H1 (cell line): ENCODE measurements around the gene ADAM22. TPM values are rescaled to one million over a fixed set of nuclear protein-coding genes. Genes with fewer than 3 reads are reported as not detected.

Experiments
- CTCF ChIA-PET: fragments of 300-600 bp; sonication (Branson Sonifier 250); formaldehyde crosslinking; loops from one replicate; lab custom pipeline; 2021; ENCODE audit not compliant: partially characterized antibody; lab: Charles Lee
- POLR2A ChIA-PET: fragments of 300-600 bp; sonication (Branson Sonifier 250); formaldehyde crosslinking; loops from one replicate; lab custom pipeline; 2021; ENCODE audit warnings: inconsistent platforms; ENCODE audit not compliant: partially characterized antibody; lab: Charles Lee
- DNase-seq, 2 experiments: peaks; one replicate each; pipeline versions ENCODE4 v3.0.0 to v3.0.0-alpha.2; 2010 to 2022; ENCODE audit warnings: low spot score in 2 of 2, low read depth in 1 of 2, mixed read lengths in 1 of 2
- FAIRE-seq: peaks from 2 replicates; lab custom pipeline; 2011; peaks lifted over from hg19 to GRCh38; lab: Jason Lieb, UNC
- H2AFZ ChIP-seq: 2 replicates; pipeline ENCODE4 v1.8.1; 2012; ENCODE audit warnings: low read length, inconsistent platforms
- H2AK5ac ChIP-seq: 2 replicates; pipeline ENCODE4 v1.6.1; 2013; ENCODE audit warnings: low read depth, low read length
- H2BK120ac ChIP-seq: replicated peaks from 2 replicates; pipeline ENCODE3; 2013; ENCODE audit warnings: low read depth, low read length, inconsistent platforms
- H2BK12ac ChIP-seq: 2 replicates; pipeline ENCODE4 v1.6.1; 2013; ENCODE audit warnings: low read depth, low read length
- H2BK15ac ChIP-seq: 2 replicates; pipeline ENCODE4 v1.6.1; 2013; ENCODE audit warnings: low read length
- H2BK20ac ChIP-seq: 2 replicates; pipeline ENCODE4 v1.6.1; 2013; ENCODE audit warnings: low read length
- H2BK5ac ChIP-seq: 2 replicates; pipeline ENCODE4 v1.6.1; 2013; ENCODE audit warnings: low read depth, low read length
- H3K14ac ChIP-seq: 2 replicates; pipeline ENCODE4 v1.6.1; 2013; ENCODE audit warnings: inconsistent platforms; ENCODE audit not compliant: insufficient read length
- H3K18ac ChIP-seq: 2 replicates; pipeline ENCODE4 v1.6.1; 2013; ENCODE audit warnings: low read length; ENCODE audit errors: extremely low read depth
- H3K23ac ChIP-seq: 2 replicates; pipeline ENCODE4 v1.6.1; 2013; ENCODE audit warnings: inconsistent platforms; ENCODE audit not compliant: insufficient read length
- H3K23me2 ChIP-seq: 2 replicates; pipeline ENCODE4 v1.6.1; 2013; ENCODE audit warnings: low read depth, low read length
- H3K27ac ChIP-seq: 2 replicates; pipeline ENCODE4 v1.6.1; 2011; ENCODE audit warnings: low read depth, low read length, inconsistent platforms
- H3K27me3 ChIP-seq, 4 experiments: replicated peaks in 1 of 4; 1 replicate in 1 of 4; 2 replicates in 3 of 4; pipeline versions ENCODE4 v1.6.1 to v1.8.1; 2011 to 2013; ENCODE audit warnings: low read length in 3 of 4, mild to moderate bottlenecking in 3 of 4, inconsistent platforms in 2 of 4, mixed read lengths in 2 of 4, moderate library complexity in 1 of 4; ENCODE audit not compliant: control insufficient read depth in 3 of 4, insufficient read depth in 3 of 4; ENCODE audit errors: extremely low read depth in 1 of 4
- H3K36me3 ChIP-seq, 4 experiments: 2 replicates each; pipeline versions ENCODE4 v1.6.1 to v1.8.1; 2011 to 2013; ENCODE audit warnings: mild to moderate bottlenecking in 4 of 4, low read length in 3 of 4, moderate library complexity in 2 of 4, control low read depth in 1 of 4, inconsistent platforms in 1 of 4; ENCODE audit not compliant: insufficient read depth in 4 of 4, control insufficient read depth in 2 of 4
- H3K4ac ChIP-seq: replicated peaks from 2 replicates; pipeline ENCODE3; 2013; ENCODE audit warnings: low read length, low read depth, mixed read lengths, inconsistent platforms; ENCODE audit not compliant: insufficient read length
- H3K4me1 ChIP-seq, 4 experiments: replicated peaks in 1 of 4; 1 replicate in 1 of 4; 2 replicates in 3 of 4; pipeline versions ENCODE4 v1.6.1 to v1.8.1; 2011 to 2013; ENCODE audit warnings: low read length in 3 of 4, inconsistent platforms in 2 of 4, mixed read lengths in 1 of 4; ENCODE audit not compliant: insufficient read depth in 4 of 4, control insufficient read depth in 3 of 4
- H3K4me2 ChIP-seq, 2 experiments: 2 replicates each; pipeline versions ENCODE4 v1.6.1 to v1.8.1; 2011 to 2013; ENCODE audit warnings: low read depth in 2 of 2, low read length in 2 of 2, control low read depth in 1 of 2, inconsistent platforms in 1 of 2, mild to moderate bottlenecking in 1 of 2; ENCODE audit not compliant: insufficient read depth in 1 of 2
- H3K4me3 ChIP-seq, 4 experiments: fragments of 200-600, 300-600 bp in 1 of 4; sonication (generic), shearing (Covaris generic), sonication (Bioruptor Twin) in 1 of 4; 2 replicates each; pipeline versions ENCODE4 v1.5.1 to v1.8.1; 2011 to 2016; ENCODE audit warnings: low read length in 4 of 4, low read depth in 3 of 4, control low read depth in 2 of 4, inconsistent platforms in 2 of 4, mild to moderate bottlenecking in 2 of 4, mixed read lengths in 1 of 4, moderate library complexity in 1 of 4; ENCODE audit not compliant: insufficient read depth in 2 of 4; ENCODE audit errors: extremely low read depth in 1 of 4
- H3K56ac ChIP-seq: replicated peaks from 2 replicates; pipeline ENCODE3; 2013; ENCODE audit warnings: low read depth, mild to moderate bottlenecking, mixed read lengths, low read length, inconsistent platforms; ENCODE audit not compliant: insufficient read length
- H3K79me1 ChIP-seq: 2 replicates; pipeline ENCODE4 v1.6.1; 2013; ENCODE audit warnings: low read depth, low read length, control low read depth
- H3K79me2 ChIP-seq, 2 experiments: 2 replicates each; pipeline versions ENCODE4 v1.6.1 to v1.8.1; 2012 to 2013; ENCODE audit warnings: low read length in 2 of 2, mild to moderate bottlenecking in 2 of 2, inconsistent platforms in 1 of 2; ENCODE audit not compliant: insufficient read depth in 2 of 2, control insufficient read depth in 1 of 2
- H3K9ac ChIP-seq, 4 experiments: replicated peaks in 1 of 4; 1 replicate in 1 of 4; 2 replicates in 3 of 4; pipeline versions ENCODE4 v1.6.1 to v1.8.1; 2011 to 2013; ENCODE audit warnings: low read depth in 3 of 4, low read length in 3 of 4, control low read depth in 2 of 4, mild to moderate bottlenecking in 2 of 4, moderate library complexity in 2 of 4, inconsistent platforms in 1 of 4; ENCODE audit errors: extremely low read depth in 1 of 4
- H3K9me3 ChIP-seq, 2 experiments: 2 replicates each; pipeline versions ENCODE4 v1.6.1 to v1.8.1; 2012 to 2013; ENCODE audit warnings: mild to moderate bottlenecking in 2 of 2, moderate library complexity in 2 of 2, control low read depth in 1 of 2, inconsistent platforms in 1 of 2, low read depth in 1 of 2, low read length in 1 of 2, mixed read lengths in 1 of 2; ENCODE audit not compliant: insufficient read depth in 2 of 2
- H4K20me1 ChIP-seq, 2 experiments: replicated peaks in 1 of 2; 2 replicates each; pipeline versions ENCODE3 to v1.8.1; 2011 to 2013; ENCODE audit warnings: inconsistent platforms in 2 of 2, low read length in 2 of 2, mild to moderate bottlenecking in 1 of 2; ENCODE audit not compliant: insufficient read depth in 2 of 2, control insufficient read depth in 1 of 2
- H4K5ac ChIP-seq: 2 replicates; pipeline ENCODE4 v1.6.1; 2013; ENCODE audit warnings: low read length, low read depth, mixed read lengths, inconsistent platforms; ENCODE audit not compliant: insufficient read length
- H4K8ac ChIP-seq: 2 replicates; pipeline ENCODE4 v1.8.0; 2013; ENCODE audit warnings: mild to moderate bottlenecking, moderate library complexity, low read length, inconsistent platforms; ENCODE audit not compliant: insufficient read depth; ENCODE audit errors: extremely low read depth
- H4K91ac ChIP-seq: replicated peaks from 2 replicates; pipeline ENCODE3; 2013; ENCODE audit warnings: low read length, mixed read lengths, inconsistent platforms; ENCODE audit not compliant: insufficient read length
- BRCA1 ChIP-seq: IDR thresholded peaks from 2 replicates; pipeline ENCODE4 v1.6.1; 2012; ENCODE audit warnings: low read depth, low read length, improper control_type of control experiment
- CREB1 ChIP-seq: IDR thresholded peaks from 2 replicates; pipeline ENCODE4 v1.6.1; 2012; ENCODE audit warnings: inconsistent platforms
- EGR1 ChIP-seq: IDR thresholded peaks from 2 replicates; pipeline ENCODE4 v1.6.1; 2011; ENCODE audit warnings: low read depth, low read length, borderline replicate concordance
- FOSL1 ChIP-seq: IDR thresholded peaks from 2 replicates; pipeline ENCODE4 v1.6.1; 2011; ENCODE audit warnings: mild to moderate bottlenecking, low read depth, low read length, moderate library complexity; ENCODE audit not compliant: insufficient read depth
- JUND ChIP-seq: IDR thresholded peaks from 2 replicates; pipeline ENCODE4 v1.6.1; 2011; ENCODE audit warnings: mild to moderate bottlenecking, improper control_type of control experiment, low read length
- KDM1A ChIP-seq: fragments of 200-600, 300-600 bp; sonication (generic); IDR thresholded peaks from 2 replicates; pipeline ENCODE4 v1.7.1; 2016; ENCODE audit warnings: mild to moderate bottlenecking, low read length, borderline replicate concordance
- PHF8 ChIP-seq: fragments of 200-600 bp; sonication (generic); conservative IDR thresholded peaks from 2 replicates; pipeline ENCODE4 v1.7.1; 2012; ENCODE audit warnings: low read depth, mild to moderate bottlenecking, inconsistent platforms, low read length, moderate library complexity
- RXRA ChIP-seq: IDR thresholded peaks from 2 replicates; pipeline ENCODE4 v1.6.1; 2011; ENCODE audit warnings: low read depth, mild to moderate bottlenecking, low read length, moderate library complexity; ENCODE audit not compliant: insufficient read depth
- SIN3A ChIP-seq, 2 experiments: IDR thresholded peaks in 1 of 2; conservative IDR thresholded peaks in 1 of 2; 2 replicates each; pipeline ENCODE4 v1.6.1; 2011 to 2012; ENCODE audit warnings: low read length in 2 of 2, improper control_type of control experiment in 1 of 2, low read depth in 1 of 2, mild to moderate bottlenecking in 1 of 2
- SIRT6 ChIP-seq: IDR thresholded peaks from one replicate; pipeline ENCODE4 v1.7.1; 2012; ENCODE audit warnings: low read length, inconsistent platforms
- SIX5 ChIP-seq: IDR thresholded peaks from 2 replicates; pipeline ENCODE4 v1.6.1; 2011; ENCODE audit warnings: mild to moderate bottlenecking, low read depth, low read length
- SP2 ChIP-seq: IDR thresholded peaks from 2 replicates; pipeline ENCODE4 v1.6.1; 2012; ENCODE audit warnings: mild to moderate bottlenecking, low read length, inconsistent platforms
- TCF12 ChIP-seq: IDR thresholded peaks from 2 replicates; pipeline ENCODE4 v1.6.1; 2011; ENCODE audit warnings: low read depth, mild to moderate bottlenecking, low read length
- TEAD4 ChIP-seq: IDR thresholded peaks from 2 replicates; pipeline ENCODE4 v1.6.1; 2012; ENCODE audit warnings: low read depth, low read length, inconsistent platforms, mixed read lengths
- USF2 ChIP-seq: IDR thresholded peaks from 2 replicates; pipeline ENCODE4 v1.6.1; 2011; ENCODE audit warnings: low read length, improper control_type of control experiment
- whole genome bisulfite sequencing, 2 experiments: shearing (Covaris generic) in 1 of 2; methylation state at CpG; one replicate each; pipeline versions ENCODE4 v1.1.6 to v1.1.7; 2013 to 2015; ENCODE audit warnings: low lambda C conversion rate in 2 of 2, mixed read lengths in 2 of 2, inconsistent platforms in 1 of 2, low coverage in 1 of 2, missing lambda C conversion rate in 1 of 2; ENCODE audit not compliant: insufficient replicate concordance in 2 of 2, insufficient coverage in 1 of 2, insufficient read length in 1 of 2; ENCODE audit errors: extremely low coverage in 1 of 2, missing lambda C conversion rate in 1 of 2; 5-methylcytosine and 5-hydroxymethylcytosine counted together
- polyA plus RNA-seq, 7 experiments: library from polyadenylated mRNA; depleted of rRNA in 3 of 7; stranded (reverse) in 5 of 7; unstranded in 2 of 7; fragments of >200 nt in 5 of 7; fragments of 200-250 nt in 2 of 7; gene quantifications; 1 replicate in 5 of 7; 2 replicates in 1 of 7; 4 replicates in 1 of 7; pipeline versions ENCODE4 v1.2.1 to v1.2.3, GENCODE V29; 2011 to 2013; ENCODE audit warnings: missing spikeins in 2 of 7, mixed read lengths in 2 of 7
- total RNA-seq: library from RNA; stranded (reverse); fragmentation: NEBNext Ultra II Directional; extraction: Animal tissue kit (Norgen Biotek cat#: 25700); gene quantifications from 2 replicates; pipeline ENCODE4 v1.2.1, GENCODE V29; 2021

ADAM22 gene
- total and polyA plus RNA-seq, 2 of the 8 experiments (the other 6 are each of a cell fraction or from before 2014, with no cell fraction given), result 4.6 to 21.4 TPM

- H4K20me1 ChIP-seq, result no peaks in the 10 kb centered on the region
- DNase-seq (no peak), FAIRE-seq (no peak)
- no peak overlapping the region for H4K91ac ChIP-seq
- POLR2A ChIA-PET, result no interaction called here
- H3K4ac ChIP-seq, result no peak overlapping the region
- no peak overlapping the region for H2AFZ ChIP-seq
- H3K9ac ChIP-seq, result no peak overlapping the region
- no peaks in the 10 kb centered on the region for H3K79me1 ChIP-seq
- H2BK5ac ChIP-seq, result no peak overlapping the region
- H4K8ac ChIP-seq, result no peak overlapping the region
- H2BK12ac ChIP-seq, result no peak overlapping the region
- H3K14ac ChIP-seq, result no peak overlapping the region
- no peak overlapping the region for H3K4me3 ChIP-seq
- no peaks in the 10 kb centered on the region for H3K27me3 ChIP-seq
- H3K27ac ChIP-seq, result no peak overlapping the region
- H3K9me3 ChIP-seq, result peaks cover 0 to 9% of the 10 kb centered on the region in 2 experiments; a peak in 2 of 4 replicates
- H2BK20ac ChIP-seq, result no peak overlapping the region
- no peak overlapping the region for H2BK15ac ChIP-seq
- H3K18ac ChIP-seq, result no peak overlapping the region
- no peaks in the 10 kb centered on the region for H3K4me1 ChIP-seq
- H3K23ac ChIP-seq, result no peak overlapping the region
- H3K23me2 ChIP-seq, result no peaks in the 10 kb centered on the region
- H3K36me3 ChIP-seq, result peaks cover 0 to 2% (median 0%) of the 10 kb centered on the region in 4 experiments; a peak in 1 of 8 replicates
- WGBS, 2 experiments, result 89% methylated on average over 1 of the region's 1 CpG; no CpG with 5 or more reads in 1 of the 2 experiments
- no peaks in the 10 kb centered on the region for H3K79me2 ChIP-seq
- no peak overlapping the region for H3K56ac ChIP-seq
- H2AK5ac ChIP-seq, result no peak overlapping the region
- CTCF ChIA-PET, result no interaction called here
- no peak overlapping the region for H3K4me2 ChIP-seq
- no peak overlapping the region for H4K5ac ChIP-seq
- H2BK120ac ChIP-seq, result no peak overlapping the region
- TF ChIP-seq RXRA (no peak), TCF12 (no peak), JUND (no peak), SP2 (no peak), PHF8 (no peak), BRCA1 (no peak), SIX5 (no peak), TEAD4 (no peak), KDM1A (no peak), CREB1 (no peak), SIN3A (conservative IDR thresholded peaks at IDR 0.05 in 1 of 2, IDR thresholded peaks at IDR 0.05 in 1 of 2; ENCODE audit: low read depth in 1 of 2, low read length in 2 of 2) (no peak), FOSL1 (no peak), SIRT6 (no peak), USF2 (no peak), EGR1 (no peak)
Observed at GRCh38 chr7:87960239-87960638, 26.2 kb downstream of the ADAM22 start.
